T-helper 9 cell (primary cell): ENCODE measurements around the gene SLC25A43.
A peak's percentile ranks its signal among the peaks of the same experiment; 100 is the strongest.
"Not testable (repeated sequence)": the region's sequence is repeated elsewhere in the genome, so short reads cannot be mapped to it uniquely, and the experiment has no call there.

Experiments used
- DNase-seq: peaks from one replicate; pipeline ENCODE4 v3.0.0-alpha.2; 2020

The SLC25A43 gene

GRCh38 chrX:119468551-119469312 lies 69.6 kb downstream of the SLC25A43 start:
- DNase-seq, result peak; percentile 88

GRCh38 chrX:119469313-119469635 lies 70.1 kb downstream of the SLC25A43 start:
- no peak for DNase-seq

- no peak for DNase-seq
These were observed 75.7 kb downstream of the SLC25A43 start for GRCh38 chrX:119474615-119475388.

- DNase-seq, result no peak
These were observed 76.4 kb downstream of the SLC25A43 start for GRCh38 chrX:119475389-119476101.

- DNase-seq, result no peak
These were observed 78.7 kb downstream of the SLC25A43 start for GRCh38 chrX:119477812-119478232.

- no peak for DNase-seq
These were observed 79.4 kb downstream of the SLC25A43 start for GRCh38 chrX:119478504-119478903.

- no peak for DNase-seq
These were observed 80.7 kb downstream of the SLC25A43 start for GRCh38 chrX:119479845-119480244.

GRCh38 chrX:119481323-119481801 lies 82.2 kb downstream of the SLC25A43 start:
- no peak for DNase-seq

GRCh38 chrX:119482041-119482440 lies 82.9 kb downstream of the SLC25A43 start:
- DNase-seq, result no peak

- DNase-seq, result peak; percentile 54
These were observed 83.6 kb downstream of the SLC25A43 start for GRCh38 chrX:119482481-119483480.

GRCh38 chrX:119486745-119487144 lies 87.6 kb downstream of the SLC25A43 start:
- DNase-seq, result no peak

- DNase-seq, result not testable (repeated sequence)
These were observed 88.6 kb downstream of the SLC25A43 start for GRCh38 chrX:119487766-119488165.

- peak; percentile 26 for DNase-seq
These were observed 89.6 kb downstream of the SLC25A43 start for GRCh38 chrX:119488749-119489148.

GRCh38 chrX:119489212-119490074 lies 90.3 kb downstream of the SLC25A43 start:
- no peak for DNase-seq

- DNase-seq, result no peak
These were observed 93.3 kb downstream of the SLC25A43 start for GRCh38 chrX:119492463-119492862.

- not testable (repeated sequence) for DNase-seq
These were observed 94.8 kb downstream of the SLC25A43 start for GRCh38 chrX:119493851-119494495.

GRCh38 chrX:119495734-119496726 lies 96.9 kb downstream of the SLC25A43 start:
- DNase-seq, result no peak

GRCh38 chrX:119497185-119497584 lies 98.0 kb downstream of the SLC25A43 start:
- no peak for DNase-seq
